ENCODE results near the gene FOXP2.

DNA sequence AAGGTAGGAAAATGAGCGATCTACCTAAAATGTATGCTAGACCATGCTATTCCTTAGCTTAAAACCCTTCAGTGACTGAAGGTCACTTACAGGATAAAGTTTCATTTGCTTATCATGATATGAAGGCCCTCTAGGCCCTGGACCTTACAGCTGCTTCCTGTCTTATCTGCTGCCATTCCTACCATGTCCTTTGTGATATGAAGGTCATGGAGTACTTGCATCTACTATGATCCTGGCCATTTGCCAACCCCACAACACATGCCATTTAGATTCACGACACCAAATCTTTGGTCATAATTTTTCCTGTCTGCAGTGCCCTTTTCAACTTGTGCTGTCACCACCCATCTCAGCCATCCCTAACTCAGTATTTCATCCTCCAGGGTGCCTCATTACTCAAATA is 325.5 kb downstream of the FOXP2 start:
- TF ChIP-seq, protein P1, sequence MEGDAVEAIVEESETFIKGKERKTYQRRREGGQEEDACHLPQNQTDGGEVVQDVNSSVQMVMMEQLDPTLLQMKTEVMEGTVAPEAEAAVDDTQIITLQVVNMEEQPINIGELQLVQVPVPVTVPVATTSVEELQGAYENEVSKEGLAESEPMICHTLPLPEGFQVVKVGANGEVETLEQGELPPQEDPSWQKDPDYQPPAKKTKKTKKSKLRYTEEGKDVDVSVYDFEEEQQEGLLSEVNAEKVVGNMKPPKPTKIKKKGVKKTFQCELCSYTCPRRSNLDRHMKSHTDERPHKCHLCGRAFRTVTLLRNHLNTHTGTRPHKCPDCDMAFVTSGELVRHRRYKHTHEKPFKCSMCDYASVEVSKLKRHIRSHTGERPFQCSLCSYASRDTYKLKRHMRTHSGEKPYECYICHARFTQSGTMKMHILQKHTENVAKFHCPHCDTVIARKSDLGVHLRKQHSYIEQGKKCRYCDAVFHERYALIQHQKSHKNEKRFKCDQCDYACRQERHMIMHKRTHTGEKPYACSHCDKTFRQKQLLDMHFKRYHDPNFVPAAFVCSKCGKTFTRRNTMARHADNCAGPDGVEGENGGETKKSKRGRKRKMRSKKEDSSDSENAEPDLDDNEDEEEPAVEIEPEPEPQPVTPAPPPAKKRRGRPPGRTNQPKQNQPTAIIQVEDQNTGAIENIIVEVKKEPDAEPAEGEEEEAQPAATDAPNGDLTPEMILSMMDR (IDR thresholded peaks at IDR 0.05): no peak
- no peak for TF ChIP-seq POLR2A (IDR thresholded peaks at IDR 0.05)

Data from ovary (tissue), 3 donors.